Breast epithelium (tissue), 4 donors: Measurements from ENCODE around the gene FKBP6. TPM values are rescaled to one million over a fixed set of nuclear protein-coding genes. Genes with fewer than 3 reads are reported as not detected.

Experiments used
- DNase-seq, 2 donors: peaks; one replicate each; pipeline ENCODE4 v3.0.0-alpha.2; 2019; ENCODE audit warnings: low spot score in 2 of 2
- H3K27ac ChIP-seq, 2 donors: fragments of 200-600 bp; sonication (generic) in 1 of 2; one replicate each; pipeline ENCODE4 v1.5.1; 2016 to 2019; ENCODE audit warnings: mild to moderate bottlenecking in 1 of 2
- H3K27me3 ChIP-seq, 2 donors: fragments of 200-600 bp; sonication (generic) in 1 of 2; one replicate each; pipeline versions ENCODE4 v1.5.1 to v1.6.0; 2017 to 2019; ENCODE audit warnings: control low read depth in 1 of 2, mild to moderate bottlenecking in 1 of 2
- H3K36me3 ChIP-seq: fragments of 200-600 bp; one replicate; pipeline ENCODE4 v1.5.1; 2019
- H3K4me1 ChIP-seq, 2 donors: fragments of 200-600 bp; sonication (generic); one replicate each; pipeline ENCODE4 v1.5.1; 2016 to 2019; ENCODE audit warnings: control low read depth in 1 of 2
- H3K4me3 ChIP-seq, 3 donors: fragments of 200-600 bp; sonication (generic); 1 replicate in 2 of 3; 2 replicates in 1 of 3; pipeline ENCODE4 v1.5.1; 2016 to 2019; ENCODE audit warnings: mild to moderate bottlenecking in 3 of 3, moderate library complexity in 2 of 3
- H3K9me3 ChIP-seq, 2 donors: fragments of 200-600 bp; sonication (generic) in 1 of 2; one replicate each; pipeline ENCODE4 v1.5.1; 2016 to 2019; ENCODE audit warnings: control low read depth in 1 of 2
- CTCF ChIP-seq, 3 donors: fragments of 450-650 bp; IDR thresholded peaks; one replicate each; pipeline ENCODE4 v1.5.1; 2016 to 2017; ENCODE audit warnings: antibody characterized with exemption in 3 of 3, mild to moderate bottlenecking in 3 of 3, moderate library complexity in 3 of 3
- POLR2A ChIP-seq: fragments of 450-650 bp; IDR thresholded peaks from one replicate; pipeline ENCODE4 v1.6.1; 2016; ENCODE audit warnings: antibody characterized with exemption, mild to moderate bottlenecking, moderate library complexity
- POLR2AphosphoS5 ChIP-seq, 3 donors: sonication (generic); formaldehyde crosslinking; IDR thresholded peaks; one replicate each; pipeline ENCODE4 v1.6.1; 2017; ENCODE audit warnings: antibody characterized with exemption in 3 of 3
- intact Hi-C: fragments of 100-400 bp; cut with DNase I; formaldehyde crosslinking; loops from one replicate; pipeline ENCODE4 v1.15.1; 2023; ENCODE audit warnings: low total_unique reads
- total RNA-seq, 3 donors: library from RNA; depleted of rRNA; stranded (reverse); fragments of >200 nt; gene quantifications; one replicate each; pipeline ENCODE4 v1.1.0, GENCODE V29; 2016

The FKBP6 gene
- total RNA-seq, 3 donors from 2014 or later = not detected

DNA sequence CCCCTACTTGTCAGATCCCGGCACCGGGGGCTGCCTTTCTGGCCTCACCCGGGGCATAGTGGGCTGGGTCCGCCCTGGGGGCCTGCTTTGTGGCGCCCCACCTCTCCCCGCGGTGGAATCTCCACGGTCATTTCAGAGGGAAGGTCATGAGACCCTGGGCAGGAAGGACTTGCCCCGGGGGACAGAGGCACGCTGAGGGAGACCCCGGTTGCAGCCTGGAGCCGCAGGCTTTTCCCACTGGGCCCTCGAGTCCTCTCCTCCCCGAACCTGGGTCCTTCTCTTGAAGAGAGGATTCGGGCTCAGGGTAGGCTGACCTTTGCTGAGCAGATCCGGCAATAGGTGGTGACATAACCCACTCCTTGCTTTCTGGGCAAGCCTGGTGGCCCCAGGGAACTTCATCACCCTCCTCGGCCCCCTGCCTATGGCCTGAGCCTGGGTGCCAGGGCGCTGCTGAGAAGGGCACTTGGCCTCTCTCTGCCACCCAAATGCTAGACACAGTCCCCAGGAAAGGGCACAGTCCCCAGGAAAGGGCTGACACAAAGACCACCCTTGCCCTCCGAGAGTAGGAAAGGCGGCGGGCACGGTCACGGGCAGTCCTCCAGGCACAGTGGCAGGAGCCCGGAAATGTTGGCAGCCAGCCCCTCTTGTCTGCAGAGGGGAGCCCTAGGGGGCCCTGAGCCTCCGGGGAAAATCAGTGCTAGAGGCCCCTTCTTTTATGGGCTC lies 36.2 kb downstream of the FKBP6 start:
- intact Hi-C loops = no loop called here

DNA sequence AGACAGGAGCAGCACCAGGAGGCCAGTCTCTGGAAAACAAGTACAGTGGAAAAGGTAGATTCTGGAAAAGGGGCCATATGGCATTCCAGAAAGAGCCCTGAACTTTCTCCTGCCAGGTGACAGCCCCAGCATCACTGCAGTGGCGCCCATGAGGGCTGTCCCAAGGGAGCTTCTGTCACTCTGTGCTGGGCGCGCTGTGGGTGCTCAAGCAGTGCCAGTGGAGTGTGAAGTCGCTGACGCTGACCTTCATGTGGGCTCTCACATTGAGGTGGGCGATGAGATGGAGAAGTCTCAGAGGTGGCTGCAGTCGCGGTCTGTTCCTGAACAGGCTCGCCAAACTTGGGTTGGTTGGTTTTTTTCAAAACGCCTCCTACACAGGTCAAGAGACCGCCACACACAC lies 38.2 kb downstream of the FKBP6 start:
- peaks cover 0 to 7% of the 10 kb centered on the region in 2 donors for H3K27me3 ChIP-seq
- no peak for DNase-seq
- no peak overlapping the region for H3K4me3 ChIP-seq
- no peak overlapping the region for H3K27ac ChIP-seq
- H3K4me1 ChIP-seq = no peaks in the 10 kb centered on the region
- no peaks in the 10 kb centered on the region for H3K36me3 ChIP-seq
- TF ChIP-seq POLR2AphosphoS5 (IDR thresholded peaks at IDR 0.05) (no peak), POLR2A (no peak), CTCF (IDR thresholded peaks at IDR 0.05) (no peak)
- H3K9me3 ChIP-seq = no peaks in the 10 kb centered on the region
- intact Hi-C loops = no loop called here

More for the DNA sequence above, 36.2 kb downstream of the FKBP6 start:
- Histone ChIP-seq H3K4me3 (no peak overlapping the region), H3K4me1 (no peaks in the 10 kb centered on the region), H3K27me3 (peaks cover 0 to 11% of the 10 kb centered on the region in 2 donors), H3K36me3 (no peaks in the 10 kb centered on the region), H3K9me3 (no peaks in the 10 kb centered on the region), H3K27ac (no peak overlapping the region)
- DNase-seq = no peak
- TF ChIP-seq POLR2AphosphoS5 (IDR thresholded peaks at IDR 0.05) (no peak), POLR2A (no peak), CTCF (IDR thresholded peaks at IDR 0.05) (no peak)

DNA sequence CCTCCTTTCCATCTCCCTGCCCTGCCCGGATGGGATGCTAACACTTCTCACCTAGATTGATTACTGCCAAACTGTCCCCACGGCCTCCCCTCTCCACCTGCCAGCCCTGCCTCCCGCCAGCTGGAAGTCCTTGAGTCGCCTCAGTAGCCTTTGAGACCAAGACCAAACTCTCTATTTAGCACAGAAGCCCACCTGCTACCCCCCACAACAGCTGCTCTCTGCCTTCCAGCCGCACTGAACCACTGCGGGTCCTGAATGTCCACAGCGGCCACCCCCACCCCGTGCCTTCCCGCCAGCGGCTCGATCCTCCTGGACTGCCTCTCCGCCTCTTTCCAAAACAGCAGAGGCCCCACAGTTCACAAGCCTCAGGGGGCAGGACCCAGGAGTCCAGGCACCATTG lies 39.0 kb downstream of the FKBP6 start:
- no peak overlapping the region for H3K4me3 ChIP-seq
- no peaks in the 10 kb centered on the region for H3K9me3 ChIP-seq
- H3K27ac ChIP-seq = no peak overlapping the region
- no peaks in the 10 kb centered on the region for H3K4me1 ChIP-seq
- TF ChIP-seq CTCF (IDR thresholded peaks at IDR 0.05) (no peak), POLR2AphosphoS5 (IDR thresholded peaks at IDR 0.05) (no peak), POLR2A (no peak)
- intact Hi-C loops = no loop called here
- H3K27me3 ChIP-seq = peaks cover 0 to 7% of the 10 kb centered on the region in 2 donors
- no peaks in the 10 kb centered on the region for H3K36me3 ChIP-seq
- no peak for DNase-seq

DNA sequence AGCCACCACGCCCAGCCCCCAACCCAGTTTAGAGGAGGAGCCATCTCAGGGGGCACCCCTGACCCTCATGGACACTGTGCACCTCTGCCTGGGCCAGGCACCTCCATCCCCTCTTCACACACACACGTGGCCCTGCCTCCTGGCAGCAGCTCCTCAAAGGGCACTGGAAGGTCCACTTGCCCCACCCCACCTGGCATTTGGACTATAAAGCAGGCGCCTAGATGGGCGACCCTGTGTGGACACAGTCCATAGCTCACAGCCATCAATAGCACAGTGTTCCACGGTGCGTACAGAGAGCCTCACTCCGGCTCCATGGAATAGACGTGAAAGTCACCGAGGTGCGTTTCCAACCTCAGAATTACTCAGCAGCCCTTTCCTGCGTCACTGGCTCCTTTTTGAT lies 41.0 kb downstream of the FKBP6 start:
- no peak overlapping the region for H3K4me3 ChIP-seq

More for the DNA sequence above, 41.0 kb downstream of the FKBP6 start:
- no peaks in the 10 kb centered on the region for H3K9me3 ChIP-seq
- TF ChIP-seq POLR2A (no peak), CTCF (IDR thresholded peaks at IDR 0.05) (no peak), POLR2AphosphoS5 (IDR thresholded peaks at IDR 0.05) (no peak)
- no peak for DNase-seq
- intact Hi-C loops = no loop called here
- H3K4me1 ChIP-seq = no peaks in the 10 kb centered on the region
- H3K36me3 ChIP-seq = no peaks in the 10 kb centered on the region
- peaks cover 0 to 7% of the 10 kb centered on the region in 2 donors for H3K27me3 ChIP-seq
- no peak overlapping the region for H3K27ac ChIP-seq
